ENCODE measurements around the gene PCBP2. TPM values are rescaled to one million over a fixed set of nuclear protein-coding genes. Genes with fewer than 3 reads are reported as not detected.

Gene PCBP2
- total RNA-seq, 1 donor from 2014 or later = 435 TPM

GRCh38 chr12:53506450-53506785 is 54.5 kb downstream of the PCBP2 start:
- H3K9ac ChIP-seq = no peak overlapping the region
- no peak overlapping the region for H2AFZ ChIP-seq (replicated peaks)
- H3K4me2 ChIP-seq = no peak overlapping the region
- peaks cover 11% of the 10 kb centered on the region for H3F3A ChIP-seq (ENCODE audit: low read depth)
- Mint-ChIP-seq H3K27ac (no peak overlapping the region), H3K27me3 (ENCODE audit: insufficient read depth, low read depth) (peaks cover 4% of the 10 kb centered on the region), H3K4me1 (peaks cover 13% of the 10 kb centered on the region), H3K4me3 (no peak overlapping the region), H3K9me3 (no peaks in the 10 kb centered on the region), H3K36me3 (peaks cover 8% of the 10 kb centered on the region)
- peaks cover 9% of the 10 kb centered on the region for H3K4me1 ChIP-seq
- H3K4me3 ChIP-seq = no peak overlapping the region
- no peaks in the 10 kb centered on the region for H3K9me3 ChIP-seq (ENCODE audit: low read depth)
- DNase-seq (ENCODE audit: low spot score) = no peak
- H3K27me3 ChIP-seq = no peaks in the 10 kb centered on the region
- no peaks in the 10 kb centered on the region for H3K36me3 ChIP-seq
- H4K20me1 ChIP-seq (ENCODE audit: low read depth) = no peaks in the 10 kb centered on the region
- peaks cover 20% of the 10 kb centered on the region for H3K79me2 ChIP-seq (ENCODE audit: low read depth)
- TF ChIP-seq CTCF (IDR thresholded peaks at IDR 0.05) = no peak
- TF ChIP-seq EZH2phosphoT487 (IDR thresholded peaks at IDR 0.05) = no peak
- no peak for TF ChIP-seq EZH2 (IDR thresholded peaks at IDR 0.05)
- no peak overlapping the region for H3K27ac ChIP-seq

- Histone ChIP-seq H3K4me2 (no peak within 1 kb of the TSS), H3K27ac (no peak within 1 kb of the TSS), H2AFZ (replicated peaks) (no peak within 1 kb of the TSS), H3K79me2 (ENCODE audit: low read depth) (peaks cover 14% of the 10 kb centered on the region), H3K4me1 (peaks cover 3% of the 10 kb centered on the region), H3K9ac (no peak within 1 kb of the TSS), H3K4me3 (no peak within 1 kb of the TSS), H4K20me1 (ENCODE audit: low read depth) (no peaks in the 10 kb centered on the region), H3K9me3 (ENCODE audit: low read depth) (no peaks in the 10 kb centered on the region), H3F3A (ENCODE audit: low read depth) (peaks cover 11% of the 10 kb centered on the region), H3K27me3 (no peaks in the 10 kb centered on the region), H3K36me3 (no peaks in the 10 kb centered on the region)
- Mint-ChIP-seq H3K4me1 (peaks cover 8% of the 10 kb centered on the region), H3K27me3 (ENCODE audit: insufficient read depth, low read depth) (peaks cover 4% of the 10 kb centered on the region), H3K27ac (peak within 1 kb of the TSS; percentile 57), H3K36me3 (peaks cover 8% of the 10 kb centered on the region), H3K9me3 (no peaks in the 10 kb centered on the region), H3K4me3 (no peak within 1 kb of the TSS)
- DNase-seq (ENCODE audit: low spot score) = no peak
- no peak for TF ChIP-seq EZH2phosphoT487 (IDR thresholded peaks at IDR 0.05)
- no peak for TF ChIP-seq EZH2 (IDR thresholded peaks at IDR 0.05)
These were observed 55.1 kb downstream of the PCBP2 start, which contains the start of gene NPFF for GRCh38 chr12:53506881-53507602. Gene NPFF, minus strand, starts transcription at chr12:53507484. Its CDS starts 10 bp downstream, at chr12:53507474.

- H3K4me1 Mint-ChIP-seq = peaks cover 6% of the 10 kb centered on the region
- Histone ChIP-seq H3K27me3 (no peaks in the 10 kb centered on the region), H2AFZ (replicated peaks) (no peak overlapping the region), H3K79me2 (ENCODE audit: low read depth) (peaks cover 9% of the 10 kb centered on the region), H3K9ac (no peak overlapping the region), H3K4me1 (no peaks in the 10 kb centered on the region), H3K36me3 (no peaks in the 10 kb centered on the region), H3K9me3 (ENCODE audit: low read depth) (no peaks in the 10 kb centered on the region), H4K20me1 (ENCODE audit: low read depth) (no peaks in the 10 kb centered on the region), H3K4me3 (no peak overlapping the region), H3K4me2 (no peak overlapping the region), H3F3A (ENCODE audit: low read depth) (peaks cover 11% of the 10 kb centered on the region), H3K27ac (no peak overlapping the region)
- peaks cover 8% of the 10 kb centered on the region for H3K36me3 Mint-ChIP-seq
- no peak overlapping the region for H3K4me3 Mint-ChIP-seq
- peak overlapping the region; percentile 57 for H3K27ac Mint-ChIP-seq
- no peaks in the 10 kb centered on the region for H3K9me3 Mint-ChIP-seq
- peaks cover 4% of the 10 kb centered on the region for H3K27me3 Mint-ChIP-seq (ENCODE audit: insufficient read depth, low read depth)
- no peak for DNase-seq (ENCODE audit: low spot score)
- TF ChIP-seq EZH2 (IDR thresholded peaks at IDR 0.05) (no peak), CTCF (IDR thresholded peaks at IDR 0.05) (no peak), EZH2phosphoT487 (IDR thresholded peaks at IDR 0.05) (no peak)
These were observed 55.6 kb downstream of the PCBP2 start for GRCh38 chr12:53507603-53507885.

- H3K4me3 ChIP-seq = no peak overlapping the region
- Mint-ChIP-seq H3K9me3 (no peaks in the 10 kb centered on the region), H3K27me3 (ENCODE audit: insufficient read depth, low read depth) (peaks cover 4% of the 10 kb centered on the region), H3K27ac (peak overlapping the region; percentile 78), H3K4me3 (no peak overlapping the region), H3K4me1 (peaks cover 6% of the 10 kb centered on the region), H3K36me3 (peaks cover 8% of the 10 kb centered on the region)
- no peaks in the 10 kb centered on the region for H3K36me3 ChIP-seq
- H3K4me1 ChIP-seq = no peaks in the 10 kb centered on the region
- H2AFZ ChIP-seq (replicated peaks) = no peak overlapping the region
- no peak overlapping the region for H3K9ac ChIP-seq
- TF ChIP-seq CTCF (IDR thresholded peaks at IDR 0.05) = peak; percentile 95
- no peak for TF ChIP-seq EZH2 (IDR thresholded peaks at IDR 0.05)
- H3F3A ChIP-seq (ENCODE audit: low read depth) = peaks cover 11% of the 10 kb centered on the region
- H3K79me2 ChIP-seq (ENCODE audit: low read depth) = no peaks in the 10 kb centered on the region
- H3K27ac ChIP-seq = no peak overlapping the region
- no peaks in the 10 kb centered on the region for H3K9me3 ChIP-seq (ENCODE audit: low read depth)
- H3K4me2 ChIP-seq = no peak overlapping the region
- H3K27me3 ChIP-seq = no peaks in the 10 kb centered on the region
- no peaks in the 10 kb centered on the region for H4K20me1 ChIP-seq (ENCODE audit: low read depth)
- DNase-seq (ENCODE audit: low spot score) = peak; percentile 87
These were observed 56.8 kb downstream of the PCBP2 start for GRCh38 chr12:53508534-53509170.
